GM18520 (cell line): Measurements from ENCODE around the gene RAD9A.
"Not testable (repeated sequence)": the region's sequence is repeated elsewhere in the genome, so short reads cannot be mapped to it uniquely, and the experiment has no call there.

Experiments
- ATAC-seq: cut with Tn5 transposase; IDR thresholded peaks from one replicate; pipeline ENCODE4 v1.9.1; 2021; ENCODE audit not compliant: unreplicated experiment

The RAD9A gene

DNA sequence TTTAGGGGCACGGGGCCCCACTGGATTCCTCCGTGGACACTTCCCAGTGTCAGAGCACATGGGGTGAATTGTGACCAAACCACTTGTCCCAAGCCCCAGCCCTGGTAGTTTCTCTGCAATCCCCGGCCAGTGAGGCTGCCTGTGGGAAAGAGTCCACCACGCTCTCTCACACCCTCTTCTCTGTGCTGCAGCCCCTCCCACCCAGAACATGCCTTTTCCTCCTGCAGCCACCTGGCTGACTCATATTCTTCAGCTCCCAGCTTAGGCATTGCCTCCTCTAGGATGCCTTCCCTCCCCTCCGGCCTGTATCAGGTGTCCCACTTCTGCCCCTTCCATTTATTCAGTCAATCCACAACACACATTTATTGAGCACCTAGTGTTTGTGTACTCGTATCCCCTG, 31.1 kb downstream of the RAD9A start:
- no peak for ATAC-seq

DNA sequence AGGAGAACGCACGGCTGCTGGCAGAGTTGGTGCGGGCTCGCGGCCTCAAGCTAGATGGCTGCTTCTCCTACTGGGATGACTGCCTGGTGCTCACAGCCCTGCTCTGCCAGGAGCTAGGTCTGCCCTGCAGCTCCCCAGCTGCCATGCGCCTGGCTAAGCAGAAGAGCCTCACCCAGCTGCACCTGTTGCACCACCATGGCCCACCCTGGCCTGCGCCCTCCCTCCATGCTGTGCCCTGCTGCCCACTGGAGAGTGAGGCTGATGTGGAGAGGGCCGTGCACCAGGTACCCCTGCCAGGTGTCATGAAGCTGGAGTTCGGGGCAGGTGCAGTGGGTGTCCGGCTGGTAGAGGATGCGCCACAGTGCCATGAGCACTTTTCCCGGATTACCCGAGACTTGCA, 31.7 kb downstream of the RAD9A start:
- no peak for ATAC-seq

DNA sequence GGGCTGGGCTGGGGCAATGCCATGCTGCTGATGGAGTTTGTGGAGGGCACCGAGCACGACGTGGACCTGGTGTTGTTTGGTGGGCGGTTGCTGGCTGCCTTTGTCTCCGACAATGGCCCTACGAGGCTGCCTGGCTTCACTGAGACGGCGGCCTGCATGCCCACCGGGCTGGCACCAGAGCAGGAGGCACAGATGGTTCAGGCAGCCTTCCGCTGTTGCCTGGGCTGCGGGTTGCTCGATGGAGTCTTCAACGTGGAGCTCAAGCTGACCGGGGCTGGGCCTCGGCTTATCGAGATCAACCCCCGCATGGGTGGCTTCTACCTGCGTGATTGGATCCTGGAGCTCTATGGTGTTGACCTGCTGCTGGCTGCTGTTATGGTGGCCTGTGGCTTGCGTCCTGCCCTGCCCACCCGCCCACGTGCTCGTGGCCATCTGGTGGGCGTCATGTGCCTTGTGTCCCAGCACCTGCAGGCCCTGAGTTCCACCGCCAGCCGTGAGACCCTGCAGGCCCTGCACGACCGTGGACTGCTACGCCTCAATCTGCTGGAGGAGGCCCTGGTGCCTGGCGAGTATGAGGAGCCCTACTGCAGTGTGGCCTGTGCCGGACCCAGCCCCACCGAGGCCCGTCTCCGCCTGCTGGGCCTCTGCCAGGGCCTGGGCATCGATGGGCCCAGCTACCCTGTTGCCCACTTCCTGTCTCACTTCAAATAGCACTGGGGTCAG, 32.3 kb downstream of the RAD9A start:
- ATAC-seq = no peak

DNA sequence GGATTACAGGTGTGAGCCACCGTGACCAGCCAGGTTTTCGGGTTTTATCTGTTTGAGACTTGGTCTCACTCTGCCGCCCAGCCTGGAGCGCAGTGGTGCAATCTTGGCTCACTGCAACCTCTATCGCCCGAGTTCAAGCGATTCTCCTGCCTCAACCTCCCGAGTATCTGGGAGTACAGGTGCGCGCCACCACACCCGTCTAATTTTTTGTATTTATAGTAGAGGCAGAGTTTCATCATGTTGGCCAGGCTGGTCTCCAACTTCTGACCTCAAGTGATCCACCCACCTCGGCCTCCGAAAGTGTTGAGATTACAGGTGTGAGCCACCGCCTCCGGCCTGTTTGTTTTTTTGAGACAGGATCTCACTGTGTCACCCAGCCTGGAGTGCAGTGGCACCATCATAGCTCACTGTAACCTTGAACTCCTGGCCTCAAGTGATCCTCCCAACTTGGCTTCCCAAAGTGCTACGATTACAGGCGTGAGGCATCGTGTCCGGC, 35.6 kb downstream of the RAD9A start:
- not testable (repeated sequence) for ATAC-seq

DNA sequence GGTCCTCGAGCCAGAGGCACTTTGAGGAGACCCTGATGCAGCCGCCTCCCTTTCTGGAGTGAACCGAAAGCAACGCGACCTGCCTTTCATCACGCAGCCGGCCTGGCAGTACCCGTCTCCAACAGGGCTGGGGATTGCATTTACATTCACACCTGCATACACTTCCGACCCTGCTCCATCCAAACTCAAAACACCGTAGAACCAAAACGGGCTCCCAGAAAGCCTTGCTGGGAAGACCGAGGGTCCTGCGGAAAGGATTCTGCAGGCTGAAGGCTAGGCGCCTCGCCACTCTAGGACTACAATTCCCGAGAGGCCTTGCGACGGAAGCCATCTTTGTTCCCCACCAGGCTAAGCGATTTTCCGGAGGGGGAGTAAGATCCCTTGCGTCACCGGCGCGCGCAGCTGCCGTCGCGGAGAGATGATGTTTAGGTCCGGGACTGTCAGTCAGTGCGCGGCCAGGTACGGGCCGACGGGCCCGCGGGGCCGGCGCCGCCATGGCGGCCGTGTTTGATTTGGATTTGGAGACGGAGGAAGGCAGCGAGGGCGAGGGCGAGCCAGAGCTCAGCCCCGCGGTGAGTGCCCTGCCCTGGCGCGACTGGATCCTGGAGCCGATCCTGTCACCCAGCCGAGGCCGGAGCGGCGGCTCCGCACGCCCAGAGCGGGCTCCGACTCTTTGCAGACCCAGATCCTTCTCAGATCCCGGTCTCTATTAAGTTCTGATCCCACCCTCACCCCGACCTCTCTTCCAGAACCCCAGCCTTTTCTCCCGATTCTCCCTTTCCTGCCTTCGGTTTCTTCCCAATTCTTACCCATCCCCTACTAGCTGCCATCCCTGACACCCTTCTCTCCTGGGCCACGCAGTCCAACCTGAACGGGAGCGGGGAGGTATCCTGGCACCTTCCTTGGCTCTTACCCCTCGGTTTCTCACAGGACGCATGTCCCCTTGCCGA, 36.5 kb downstream of the RAD9A start, which contains the start of gene RPS6KB2:
RPS6KB2 (plus strand) TSS at position 443 of the 950 bp plus-strand sequence; CDS start at position 495, 52 bp downstream.
- peak; percentile 81 for ATAC-seq

DNA sequence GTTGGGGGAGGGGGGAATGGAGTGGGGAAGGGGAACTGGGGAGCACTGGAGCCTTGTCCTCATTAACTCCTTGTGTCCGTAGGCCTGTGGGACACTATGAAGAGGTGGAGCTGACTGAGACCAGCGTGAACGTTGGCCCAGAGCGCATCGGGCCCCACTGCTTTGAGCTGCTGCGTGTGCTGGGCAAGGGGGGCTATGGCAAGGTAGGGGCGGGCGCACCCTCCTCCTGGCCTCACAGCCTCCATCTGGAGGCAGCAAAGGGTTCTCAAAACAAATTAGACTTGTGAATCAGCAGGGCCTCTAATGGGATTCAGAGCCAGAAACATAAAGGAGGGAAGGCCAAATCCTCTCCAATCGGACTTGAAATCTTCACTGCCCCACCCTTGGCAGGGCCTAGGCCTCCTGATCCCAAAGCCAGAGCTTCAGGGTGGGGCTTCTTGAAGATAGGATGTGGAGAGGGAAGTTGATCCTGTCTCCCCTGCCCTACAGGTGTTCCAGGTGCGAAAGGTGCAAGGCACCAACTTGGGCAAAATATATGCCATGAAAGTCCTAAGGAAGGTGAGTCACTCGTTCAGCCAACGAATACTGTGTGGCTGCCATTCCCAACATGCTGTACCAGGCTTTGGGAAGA, 37.4 kb downstream of the RAD9A start:
- ATAC-seq = no peak

DNA sequence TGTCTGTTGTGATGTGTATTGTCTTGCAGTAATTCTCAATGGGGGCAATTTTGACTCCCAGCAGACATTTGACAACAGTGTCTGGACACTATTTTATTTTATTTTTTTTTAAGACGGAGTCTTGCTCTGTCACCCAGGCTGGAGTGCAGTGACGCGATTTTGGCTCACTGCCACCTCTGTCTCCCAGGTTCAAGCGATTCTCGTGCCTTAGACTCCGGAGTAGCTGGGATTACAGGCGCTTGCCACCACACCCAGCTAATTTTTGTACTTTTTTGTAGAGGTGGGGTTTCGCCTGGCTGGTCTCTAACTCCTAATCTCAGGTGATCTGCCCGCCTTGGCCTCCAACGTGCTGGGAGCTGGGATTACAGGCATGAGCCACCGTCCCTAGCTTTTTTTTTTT, 37.9 kb downstream of the RAD9A start:
- no peak for ATAC-seq

DNA sequence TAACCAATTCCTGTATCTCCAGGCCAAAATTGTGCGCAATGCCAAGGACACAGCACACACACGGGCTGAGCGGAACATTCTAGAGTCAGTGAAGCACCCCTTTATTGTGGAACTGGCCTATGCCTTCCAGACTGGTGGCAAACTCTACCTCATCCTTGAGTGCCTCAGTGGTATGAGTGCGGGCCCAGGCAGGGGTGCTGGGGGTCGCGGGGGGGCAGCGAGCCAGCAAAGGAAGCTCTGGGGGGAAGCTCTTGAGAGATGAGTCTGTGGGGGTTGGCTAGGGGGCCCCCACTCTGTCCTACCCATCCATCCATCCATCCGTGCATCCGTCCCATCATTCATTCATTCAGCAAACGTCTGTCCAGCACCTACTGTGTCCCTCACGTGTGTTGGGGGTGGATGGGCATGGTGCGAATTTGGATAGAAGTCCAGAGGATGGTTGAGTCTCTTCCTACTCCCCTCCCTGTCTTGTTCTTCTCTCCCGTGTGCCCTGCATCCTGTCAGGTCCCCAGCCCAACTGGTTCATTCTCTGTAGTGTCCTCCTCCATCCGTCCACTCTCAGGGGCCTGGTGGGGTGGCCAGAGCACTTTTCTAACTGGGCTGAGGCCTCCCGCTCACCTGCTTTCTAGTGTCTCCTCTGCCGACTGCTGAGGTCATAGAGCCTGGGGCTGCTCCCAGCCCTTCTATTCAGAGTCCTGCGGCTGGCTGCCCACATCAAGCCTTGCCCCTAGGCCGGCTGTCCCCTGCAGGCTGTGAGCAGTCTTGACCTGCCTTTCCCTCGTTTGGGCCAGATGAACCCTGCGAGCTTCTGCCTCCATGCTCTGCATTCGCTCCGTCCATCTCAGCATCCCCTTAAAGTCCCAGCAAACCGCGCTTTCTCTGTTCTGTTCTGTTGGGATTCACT, 39.8 kb downstream of the RAD9A start:
- no peak for ATAC-seq

DNA sequence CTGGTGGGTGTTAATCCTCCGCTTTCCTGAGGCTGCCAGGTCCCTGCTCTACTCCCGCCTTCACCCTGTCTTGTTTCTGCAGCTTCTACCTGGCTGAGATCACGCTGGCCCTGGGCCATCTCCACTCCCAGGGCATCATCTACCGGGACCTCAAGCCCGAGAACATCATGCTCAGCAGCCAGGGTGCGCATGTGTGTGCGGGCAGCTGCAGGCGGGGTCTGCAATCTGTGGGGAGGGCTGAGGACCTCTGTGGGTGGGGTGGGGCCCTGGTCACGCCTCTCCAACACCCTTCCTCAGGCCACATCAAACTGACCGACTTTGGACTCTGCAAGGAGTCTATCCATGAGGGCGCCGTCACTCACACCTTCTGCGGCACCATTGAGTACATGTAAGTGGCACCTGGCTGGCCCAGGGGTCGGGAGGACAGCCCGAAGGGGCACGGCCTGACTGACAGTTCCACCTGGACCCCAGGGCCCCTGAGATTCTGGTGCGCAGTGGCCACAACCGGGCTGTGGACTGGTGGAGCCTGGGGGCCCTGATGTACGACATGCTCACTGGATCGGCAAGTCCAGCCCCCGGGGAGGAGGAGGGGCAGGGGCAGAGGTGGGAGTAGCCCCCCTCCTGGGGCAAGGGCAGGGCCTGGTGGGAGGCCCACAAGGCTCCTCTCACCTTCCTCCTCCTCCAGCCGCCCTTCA, 41.0 kb downstream of the RAD9A start:
- no peak for ATAC-seq

DNA sequence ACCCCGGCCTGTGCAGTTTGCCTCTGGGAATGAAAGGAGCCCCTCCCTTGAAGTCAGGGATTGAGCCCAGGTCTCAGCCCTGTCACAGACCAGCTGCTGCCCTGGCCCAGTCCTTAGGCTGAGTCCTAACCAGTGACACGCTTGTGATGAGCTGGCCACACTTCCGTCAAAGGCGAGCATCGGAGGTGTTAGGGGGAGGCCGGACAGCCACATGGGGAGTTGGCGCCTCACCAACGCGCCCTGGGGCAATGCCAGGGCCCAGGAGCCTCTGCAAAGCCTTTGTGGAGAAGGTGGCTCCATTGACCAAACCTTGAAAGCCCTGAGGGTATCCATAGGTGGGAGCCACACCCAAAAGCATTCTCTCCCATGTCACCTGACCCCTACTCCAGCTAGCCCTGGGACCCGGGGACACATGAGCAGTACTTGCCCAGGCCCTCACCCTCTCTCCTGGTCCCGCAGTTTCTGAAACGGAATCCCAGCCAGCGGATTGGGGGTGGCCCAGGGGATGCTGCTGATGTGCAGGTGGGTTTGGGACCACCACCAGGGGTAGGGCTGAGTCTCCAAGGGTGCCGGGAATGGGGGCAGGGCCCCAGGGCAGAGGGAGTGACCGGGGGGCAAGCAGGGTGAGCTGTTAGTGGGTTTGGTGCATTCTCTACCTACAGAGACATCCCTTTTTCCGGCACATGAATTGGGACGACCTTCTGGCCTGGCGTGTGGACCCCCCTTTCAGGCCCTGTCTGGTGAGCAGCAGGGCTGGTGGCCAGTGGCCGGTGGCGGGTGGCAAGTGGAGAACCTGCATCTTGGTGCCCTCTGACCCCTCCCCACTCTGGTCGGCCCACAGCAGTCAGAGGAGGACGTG, 42.0 kb downstream of the RAD9A start:
- no peak for ATAC-seq

DNA sequence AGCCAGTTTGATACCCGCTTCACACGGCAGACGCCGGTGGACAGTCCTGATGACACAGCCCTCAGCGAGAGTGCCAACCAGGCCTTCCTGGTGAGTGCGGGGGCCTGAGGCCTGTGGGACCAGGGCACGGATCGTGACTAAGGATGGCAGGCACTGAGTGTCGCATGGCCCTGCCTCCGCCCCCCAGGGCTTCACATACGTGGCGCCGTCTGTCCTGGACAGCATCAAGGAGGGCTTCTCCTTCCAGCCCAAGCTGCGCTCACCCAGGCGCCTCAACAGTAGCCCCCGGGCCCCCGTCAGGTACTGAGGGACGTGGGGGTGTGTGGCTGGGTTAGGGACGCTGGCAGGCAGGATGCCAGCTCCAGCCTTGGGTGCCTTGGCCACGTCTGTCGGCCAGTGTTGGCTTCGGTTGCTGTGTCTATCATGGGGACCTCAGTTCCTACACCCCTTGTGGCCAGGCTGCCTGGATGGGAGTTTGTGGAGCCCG, 42.7 kb downstream of the RAD9A start:
- ATAC-seq = no peak

DNA sequence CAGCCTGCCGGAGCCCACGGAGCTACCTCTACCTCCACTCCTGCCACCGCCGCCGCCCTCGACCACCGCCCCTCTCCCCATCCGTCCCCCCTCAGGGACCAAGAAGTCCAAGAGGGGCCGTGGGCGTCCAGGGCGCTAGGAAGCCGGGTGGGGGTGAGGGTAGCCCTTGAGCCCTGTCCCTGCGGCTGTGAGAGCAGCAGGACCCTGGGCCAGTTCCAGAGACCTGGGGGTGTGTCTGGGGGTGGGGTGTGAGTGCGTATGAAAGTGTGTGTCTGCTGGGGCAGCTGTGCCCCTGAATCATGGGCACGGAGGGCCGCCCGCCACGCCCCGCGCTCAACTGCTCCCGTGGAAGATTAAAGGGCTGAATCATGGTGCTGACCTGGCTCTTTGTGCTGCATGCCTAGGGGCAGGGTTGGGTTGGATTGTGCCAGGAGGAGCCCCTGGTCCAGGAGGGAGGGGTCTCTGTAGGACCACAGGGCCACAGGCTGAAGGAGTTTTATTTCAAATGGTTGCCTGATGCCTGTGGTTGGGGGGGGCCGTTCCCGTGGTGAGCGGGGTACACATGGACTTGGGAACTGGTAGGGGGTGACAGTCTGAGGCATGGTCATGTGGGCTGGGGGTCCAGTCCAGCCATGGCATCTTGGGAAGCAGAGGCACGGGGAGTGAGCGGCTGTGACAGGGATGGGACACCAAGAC, 43.4 kb downstream of the RAD9A start:
- no peak for ATAC-seq

DNA sequence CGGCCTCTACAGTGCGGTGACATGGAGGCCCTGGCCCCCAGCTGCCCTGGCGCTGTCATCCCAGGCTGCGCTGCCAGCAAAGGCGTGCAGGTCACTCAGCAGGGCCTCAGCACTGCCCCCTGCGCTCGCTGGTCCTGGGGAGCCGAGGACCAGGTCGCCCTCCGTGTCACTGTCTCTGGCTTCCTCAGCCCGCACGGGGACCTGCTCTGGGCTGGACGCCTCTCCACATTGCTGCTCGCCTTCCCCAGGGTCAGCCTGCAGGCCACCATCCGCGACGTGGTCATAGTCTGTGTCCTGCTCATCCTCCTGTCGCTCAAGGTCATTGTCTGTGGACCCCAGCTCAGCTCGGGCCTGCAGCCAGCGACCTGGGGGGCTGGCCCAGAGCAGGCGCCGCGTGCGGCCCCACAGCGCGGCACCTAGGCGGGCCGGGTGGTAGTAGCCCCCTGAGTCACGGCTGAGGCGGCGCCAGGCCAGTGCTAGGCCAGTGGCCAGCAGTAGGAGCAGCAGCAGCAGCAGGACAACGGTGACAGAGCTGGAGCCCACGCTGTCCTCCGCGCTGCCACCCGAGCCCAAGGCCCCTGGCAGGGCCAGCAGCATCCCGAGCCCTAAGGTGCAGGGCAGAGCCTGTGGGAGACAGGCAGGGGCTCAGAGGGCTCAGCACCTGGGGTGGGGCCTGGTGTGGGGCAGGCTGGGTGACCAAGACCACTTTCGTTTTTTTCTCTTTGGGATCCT, 44.1 kb downstream of the RAD9A start:
- ATAC-seq = no peak

DNA sequence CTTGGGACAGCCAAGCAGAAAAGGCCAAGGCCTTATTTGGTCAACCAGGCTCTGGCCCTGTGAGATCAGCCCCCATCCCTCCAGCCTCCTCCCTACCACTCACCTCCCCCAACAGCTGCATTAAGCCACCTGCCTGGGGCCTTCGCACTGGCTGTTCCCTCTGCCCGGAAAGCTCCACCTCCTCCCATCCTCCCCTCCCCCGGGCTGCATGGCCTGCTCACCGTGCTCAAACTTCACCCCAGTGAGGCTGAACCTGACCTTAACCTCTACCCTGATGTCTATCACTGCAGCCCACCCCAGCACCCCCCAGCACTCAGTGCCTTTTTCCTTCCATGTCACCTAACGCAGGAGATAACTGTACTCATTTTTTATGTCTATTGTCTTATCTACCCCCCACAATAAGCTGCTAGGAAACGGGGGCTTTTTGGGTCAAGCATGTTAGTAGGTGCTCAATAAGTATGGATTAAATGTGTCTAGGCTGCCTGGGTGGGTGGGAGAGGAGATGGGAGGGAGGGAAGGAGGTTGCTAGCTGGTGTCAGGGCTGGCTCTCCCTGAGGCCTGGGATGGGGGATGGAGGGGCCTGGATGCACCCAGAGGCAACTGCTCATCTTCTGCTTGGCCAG, 44.8 kb downstream of the RAD9A start:
- no peak for ATAC-seq

DNA sequence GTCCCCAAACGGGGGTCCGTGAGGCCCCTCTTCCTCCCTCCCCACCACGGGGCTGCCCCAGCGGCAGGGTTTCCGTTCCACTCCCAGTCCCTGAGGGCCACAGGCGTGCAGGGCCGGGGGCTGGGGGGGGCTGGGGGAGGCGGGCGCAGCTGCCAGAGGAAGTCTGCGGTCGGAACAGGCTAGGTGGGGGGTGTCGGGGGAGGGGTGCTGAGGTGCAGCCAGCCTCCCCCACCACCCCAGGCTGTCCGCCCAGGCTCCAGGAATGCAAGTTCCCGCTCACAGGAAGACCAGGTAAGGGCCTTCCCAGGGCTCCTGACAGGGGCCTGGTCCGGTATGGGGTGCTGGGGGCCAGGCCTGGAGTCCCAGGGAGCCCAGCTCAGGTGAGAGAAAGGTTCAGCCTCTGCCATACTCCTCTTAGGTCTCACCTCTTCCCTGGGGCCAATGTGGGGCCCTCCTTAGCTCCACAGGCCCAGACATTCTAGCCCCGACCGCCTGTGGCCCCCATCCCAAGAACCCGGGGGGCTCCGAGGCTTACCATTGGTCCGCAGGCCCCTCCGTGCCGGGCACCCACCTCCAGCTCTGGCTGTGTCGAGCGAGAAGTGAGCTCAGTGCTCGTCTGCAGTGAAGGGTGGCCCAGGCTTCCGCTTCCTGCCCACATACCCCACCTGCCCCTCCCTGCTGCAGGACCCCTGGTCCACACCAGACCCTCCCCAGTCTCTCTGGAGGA, 45.5 kb downstream of the RAD9A start, which contains the start of gene PTPRCAP:
PTPRCAP (minus strand) TSS at position 601 of the 727 bp plus-strand sequence; CDS start at position 538, 63 bp downstream.
- ATAC-seq = no peak

DNA sequence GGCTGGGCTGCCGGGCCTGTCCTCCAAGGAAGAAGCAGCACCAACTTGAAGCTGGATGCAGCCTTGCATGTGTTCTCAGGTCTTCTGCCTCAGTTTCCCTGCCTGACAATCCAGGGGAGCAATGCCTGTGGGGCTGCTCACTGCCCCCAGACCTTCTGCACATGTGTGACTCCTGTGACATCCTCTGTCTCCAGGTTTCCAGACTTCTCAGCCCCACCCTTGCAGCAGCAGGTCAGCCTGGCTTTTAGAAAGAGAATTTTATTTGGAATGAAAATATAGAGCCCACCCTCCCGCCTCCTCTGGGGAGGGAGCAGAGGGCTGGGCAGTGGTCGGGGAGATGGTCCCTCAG, 46.0 kb downstream of the RAD9A start:
- ATAC-seq = no peak
